GM19193 (cell line): ENCODE data around the gene CUTC.

ENCODE experiments used
- POLR2A ChIP-seq: IDR thresholded peaks from 4 replicates; pipeline ENCODE4 v1.6.1; 2011; ENCODE audit not compliant: insufficient read depth, insufficient read length; ENCODE audit errors: extremely low read depth

The CUTC gene

GRCh38 chr10:99731306-99732032 lies 565 bp upstream of the CUTC start:
- TF ChIP-seq POLR2A = no peak

DNA sequence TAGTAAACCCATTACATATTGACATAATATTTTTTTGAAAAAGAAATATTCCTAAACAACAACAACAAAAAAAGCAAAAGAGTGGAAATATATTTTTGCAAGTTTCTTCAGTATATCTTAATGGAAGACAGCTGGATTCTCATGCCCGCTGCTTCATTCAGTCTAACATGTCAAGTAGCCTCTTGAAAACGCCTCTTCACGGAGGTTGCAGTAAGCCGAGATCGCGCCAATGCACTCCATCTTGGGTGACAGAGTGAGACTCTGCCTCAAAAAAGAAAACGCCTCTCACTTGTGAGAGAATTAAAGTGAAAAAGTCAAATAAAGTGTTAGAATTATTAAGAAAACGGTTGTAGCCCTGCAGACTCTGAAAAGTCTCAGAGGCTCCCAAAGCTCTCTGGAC lies 1.3 kb downstream of the CUTC start:
- no peak for TF ChIP-seq POLR2A

DNA sequence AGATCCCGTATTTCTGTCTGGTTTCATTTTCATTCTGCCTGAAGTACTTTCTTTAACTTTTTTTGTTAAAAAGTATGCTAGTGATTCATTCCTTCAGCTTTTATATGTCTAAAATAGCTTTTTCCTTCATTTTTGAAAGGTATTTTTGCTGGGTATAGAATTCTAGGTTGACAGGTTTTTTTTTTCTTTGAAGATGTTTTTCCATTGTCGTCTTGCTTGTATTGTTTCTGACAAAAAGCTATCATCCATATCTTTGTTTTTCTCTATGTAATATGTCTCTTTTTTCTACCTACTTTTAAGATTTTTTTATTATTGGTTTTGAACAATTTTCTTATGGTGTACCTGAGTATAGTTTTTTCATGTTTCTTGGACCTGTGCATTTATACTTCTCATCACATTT lies 8.2 kb downstream of the CUTC start:
- no peak for TF ChIP-seq POLR2A

DNA sequence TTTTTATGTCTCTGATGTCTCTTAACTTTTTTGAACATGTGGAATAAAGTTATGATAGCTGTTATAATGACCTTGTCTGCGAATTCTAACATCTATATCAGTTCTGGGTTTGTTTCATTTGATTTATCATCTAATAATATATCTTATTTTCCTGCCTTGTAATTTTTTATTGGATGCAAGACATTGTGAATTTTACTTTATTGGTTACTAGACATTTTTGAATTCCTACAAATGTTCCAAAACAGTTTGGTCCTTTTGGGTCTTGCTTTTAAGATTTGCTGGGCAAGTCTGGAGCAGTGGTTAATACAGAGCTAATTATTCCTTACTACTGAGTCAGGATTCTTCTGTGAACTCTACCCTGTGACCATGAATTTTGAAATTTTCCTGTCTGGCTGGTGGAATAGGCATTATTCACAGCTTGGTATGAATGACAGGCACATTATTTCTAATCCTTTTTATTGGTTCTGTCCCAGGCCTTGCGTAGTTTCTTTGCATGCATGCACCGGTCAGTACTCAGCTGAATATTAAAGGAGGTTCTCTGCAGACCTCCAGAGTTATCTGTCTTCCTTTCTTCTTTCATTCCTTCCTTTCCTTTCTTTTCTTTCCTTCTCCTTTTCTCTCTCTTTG lies 9.0 kb downstream of the CUTC start:
- no peak for TF ChIP-seq POLR2A

DNA sequence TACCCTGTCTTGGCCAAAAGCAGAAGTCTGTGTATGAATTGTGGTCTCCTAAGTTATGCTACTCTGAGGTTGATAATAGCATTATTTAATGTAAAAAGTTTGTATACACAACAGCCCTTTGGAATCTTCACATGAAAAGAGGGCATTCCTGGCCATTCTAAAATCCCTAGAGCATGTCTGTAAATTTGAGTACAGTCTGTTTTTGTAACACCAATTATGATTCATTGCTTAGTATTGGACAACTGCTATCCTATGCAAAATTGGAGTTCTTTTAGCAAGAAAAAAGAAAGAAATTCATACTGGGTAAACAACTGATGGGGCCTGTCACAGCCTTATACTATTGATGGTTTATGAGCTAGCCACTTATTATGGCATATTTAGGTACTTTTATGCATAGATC lies 10.2 kb downstream of the CUTC start:
- TF ChIP-seq POLR2A = no peak

DNA sequence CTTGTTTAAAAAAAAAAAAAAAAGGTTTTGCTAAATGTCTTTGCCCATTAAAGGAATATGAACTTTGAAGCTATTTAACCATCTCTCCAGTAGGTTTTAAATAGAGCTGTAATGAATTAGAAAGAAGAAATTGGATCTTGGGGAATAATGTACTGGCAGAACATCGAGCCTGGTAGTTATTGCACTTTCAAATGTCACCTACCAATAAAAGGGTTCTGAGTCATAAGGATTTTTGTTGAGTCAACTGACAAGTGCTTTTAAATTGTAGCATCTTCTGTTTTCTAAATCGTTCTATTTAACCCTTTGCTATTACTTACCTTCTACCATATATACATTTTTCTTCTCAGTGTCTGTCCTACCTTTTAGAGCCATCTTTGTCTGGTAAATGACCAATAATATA lies 10.7 kb downstream of the CUTC start:
- TF ChIP-seq POLR2A = no peak

DNA sequence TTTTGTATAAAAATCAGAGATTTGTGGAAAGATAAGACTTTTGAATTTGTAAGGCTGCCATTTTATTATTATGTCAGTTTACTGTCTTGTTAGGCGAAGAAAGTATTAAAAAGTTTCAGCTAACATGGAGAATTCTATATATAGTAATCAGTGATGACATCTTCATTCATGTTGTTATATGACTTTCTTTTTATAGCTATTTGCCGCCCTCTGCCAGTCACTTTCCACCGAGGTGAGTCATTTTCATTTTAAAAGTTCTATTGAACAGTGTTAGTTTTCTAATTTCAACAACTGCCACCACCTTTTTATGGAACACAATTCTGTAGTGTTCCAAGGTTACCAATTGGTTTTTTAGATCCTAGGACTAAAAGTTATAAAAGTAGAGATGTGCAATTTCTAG lies 11.8 kb downstream of the CUTC start:
- TF ChIP-seq POLR2A = no peak

DNA sequence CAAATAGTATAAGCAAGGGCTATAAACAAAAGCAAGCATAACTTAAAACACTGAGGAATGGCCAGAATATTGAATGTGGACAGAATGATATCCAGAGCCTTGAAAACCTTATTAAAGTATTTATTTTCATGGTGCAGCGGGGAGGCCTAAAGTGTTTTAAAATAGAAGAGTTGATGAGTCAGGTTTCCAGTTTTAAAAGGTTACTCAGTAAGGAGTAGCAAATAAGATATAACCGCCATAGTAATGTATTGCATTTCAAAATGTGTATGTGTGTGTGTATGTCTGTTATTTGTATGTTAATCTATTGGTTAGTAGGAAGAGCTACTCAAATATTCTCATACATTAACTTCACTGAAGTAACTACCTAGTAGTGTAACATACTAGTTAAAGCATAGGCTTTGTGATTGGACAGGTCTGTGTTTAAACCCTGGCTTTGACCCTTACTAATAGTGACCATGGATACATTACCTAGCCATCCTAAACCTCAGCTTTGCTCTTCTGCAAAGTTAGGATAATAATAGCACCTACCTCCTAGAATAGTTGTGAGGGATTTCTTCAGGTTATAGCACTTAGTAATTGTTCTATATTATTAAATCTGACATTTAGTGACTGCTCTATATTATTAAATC lies 16.9 kb downstream of the CUTC start:
- TF ChIP-seq POLR2A = no peak

GRCh38 chr10:99750641-99751040 lies 18.6 kb downstream of the CUTC start:
- no peak for TF ChIP-seq POLR2A

- no peak for TF ChIP-seq POLR2A
Observed at GRCh38 chr10:99754670-99755069, 22.6 kb downstream of the CUTC start.

DNA sequence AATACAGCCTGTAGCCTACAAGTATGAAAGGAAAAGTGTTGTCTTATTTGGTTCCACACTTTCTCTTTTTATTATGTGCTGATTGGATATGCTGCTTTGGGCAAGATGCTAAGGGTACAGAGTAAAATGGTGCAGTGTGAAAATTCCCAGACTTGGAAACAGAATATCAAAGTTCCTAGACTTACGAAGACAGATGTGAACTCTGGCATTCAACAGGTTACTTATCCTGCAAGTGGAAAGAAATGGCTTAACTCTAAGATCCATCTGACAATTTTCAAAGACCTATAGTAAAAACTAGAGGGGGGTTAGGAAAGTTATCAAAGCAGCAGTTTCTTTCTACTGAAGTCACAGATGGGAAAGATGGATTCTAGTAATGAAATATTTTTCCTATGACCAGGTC lies 24.1 kb downstream of the CUTC start:
- TF ChIP-seq POLR2A = no peak

DNA sequence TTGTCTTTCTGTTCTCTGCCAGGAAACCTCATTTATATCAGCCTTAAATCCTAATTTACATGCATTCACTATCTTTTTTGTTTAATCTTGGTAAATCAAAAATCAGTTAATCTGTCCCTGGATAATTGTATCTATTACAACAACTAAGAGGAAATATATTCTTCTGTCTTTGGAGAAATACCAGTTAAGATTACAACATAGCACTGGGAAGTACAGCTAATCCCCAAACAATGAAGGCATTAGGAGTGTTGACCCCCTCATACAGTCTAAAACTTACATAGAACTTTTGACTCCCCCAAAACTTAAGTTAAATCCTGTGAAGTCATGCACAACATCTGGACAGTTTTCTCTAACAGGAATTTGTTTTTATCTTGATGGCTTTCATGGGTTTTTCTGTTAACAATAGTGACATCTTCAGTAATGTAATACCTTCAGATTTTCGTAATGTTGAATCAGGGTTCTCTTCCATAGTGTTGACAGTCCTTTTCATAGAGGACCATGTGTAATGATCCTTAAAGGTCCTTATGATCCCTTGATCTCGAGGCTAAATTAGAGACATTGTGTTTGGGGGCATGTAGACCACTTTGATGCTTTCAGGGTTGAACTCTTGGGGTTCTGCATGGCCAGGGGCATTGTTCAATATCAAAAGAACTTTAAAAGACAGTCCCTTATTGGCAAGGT lies 26.3 kb downstream of the CUTC start:
- TF ChIP-seq POLR2A = no peak

DNA sequence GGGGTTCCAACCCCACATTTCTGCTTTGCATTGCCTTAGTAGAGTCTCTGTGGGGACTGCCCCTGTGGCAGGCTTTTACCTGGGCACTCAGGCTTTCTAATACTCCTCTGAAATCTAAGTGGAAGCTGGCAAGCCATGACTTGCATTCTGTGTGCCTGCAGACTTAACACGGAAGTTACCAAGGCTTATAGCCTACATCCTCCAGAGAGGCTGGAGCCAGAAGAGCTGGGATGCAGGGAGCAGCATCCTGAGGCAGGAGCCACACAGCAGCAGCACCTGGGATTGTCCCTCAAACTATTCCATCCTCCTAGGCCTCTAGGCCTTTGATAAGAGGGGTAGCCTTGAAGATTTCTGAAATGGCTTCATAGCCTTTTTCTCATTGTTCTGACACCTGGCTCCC lies 28.3 kb downstream of the CUTC start:
- no peak for TF ChIP-seq POLR2A

DNA sequence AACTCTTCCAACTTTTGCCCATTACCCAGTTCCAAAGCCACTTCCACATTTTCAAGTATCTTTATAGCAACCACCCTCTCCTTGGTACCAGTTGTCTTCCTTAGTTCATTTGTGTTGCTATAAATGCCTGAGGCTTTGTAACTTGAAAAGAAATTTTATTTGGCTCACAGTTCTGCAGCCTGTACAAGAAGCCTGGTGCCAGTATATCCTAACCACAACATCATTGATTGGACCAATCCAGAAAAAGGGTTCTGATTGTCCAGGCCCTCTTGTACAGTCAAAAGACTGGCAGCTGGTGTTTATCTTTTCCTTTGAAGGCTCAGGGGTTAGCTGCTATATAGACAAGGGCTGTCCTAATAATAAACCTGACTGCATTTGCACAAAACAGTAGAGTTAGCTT lies 29.3 kb downstream of the CUTC start:
- no peak for TF ChIP-seq POLR2A

DNA sequence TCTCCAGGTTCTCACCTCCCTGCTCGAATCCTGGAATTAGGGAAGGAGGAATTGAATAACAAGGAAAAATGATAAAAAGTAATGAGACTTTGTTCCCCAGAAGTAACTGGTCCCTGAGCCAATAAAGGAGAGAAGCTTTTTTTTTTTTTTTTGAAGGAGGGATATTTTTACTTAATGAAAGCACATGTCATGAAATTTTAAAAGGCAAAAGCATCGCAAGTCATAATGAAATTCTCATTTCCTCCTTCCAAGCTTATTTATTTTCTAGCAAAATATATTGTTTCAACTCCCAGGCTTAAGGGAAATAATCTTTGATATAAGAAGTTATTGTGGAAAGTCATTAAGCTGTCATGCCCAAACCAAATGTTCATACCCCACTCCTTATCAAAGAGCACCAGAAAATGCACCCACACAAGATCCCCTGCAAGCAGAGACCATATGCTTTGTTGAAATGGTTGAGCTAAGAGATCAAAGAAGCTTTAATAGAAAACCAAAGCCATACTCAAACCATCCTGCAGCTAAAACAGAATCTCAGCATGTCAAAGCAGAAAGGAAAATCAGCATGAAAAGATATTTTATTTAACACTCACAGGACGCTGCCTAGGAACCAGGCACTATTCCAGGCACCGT lies 33.8 kb downstream of the CUTC start:
- no peak for TF ChIP-seq POLR2A
